ENCODE results near the gene NRARP. TPM values are rescaled to one million over a fixed set of nuclear protein-coding genes. Genes with fewer than 3 reads are reported as not detected.
"Not testable (repeated sequence)": the region's sequence is repeated elsewhere in the genome, so short reads cannot be mapped to it uniquely, and the experiment has no call there.

NRARP gene
- total RNA-seq, 1 experiment from 2014 or later = 16.9 TPM

GRCh38 chr9:137341227-137341626, 39.2 kb upstream of the NRARP start:
- H3K27me3 ChIP-seq (ENCODE audit: control insufficient read depth, insufficient read depth, low read length) = no peaks in the 10 kb centered on the region
- intact Hi-C loops (cut with micrococcal nuclease; ENCODE audit: unreplicated experiment) = no loop called here
- in situ Hi-C loops (cut with HindIII; ENCODE audit: low pct_unique_long_range_greater_than_20kb, low sequenced_read_pairs) = no loop called here

GRCh38 chr9:137339908-137340462, 37.9 kb upstream of the NRARP start:
- BruUV-seq (replicated peaks); in situ Hi-C loops (cut with HindIII; ENCODE audit: low pct_unique_long_range_greater_than_20kb, low sequenced_read_pairs); H3K27me3 ChIP-seq (ENCODE audit: control insufficient read depth, insufficient read depth, low read length); DNase-seq (ENCODE audit: low read depth, low spot score); H3K4me1 ChIP-seq (ENCODE audit: control insufficient read depth, insufficient read depth, low read length); H3K27ac ChIP-seq (ENCODE audit: low read length); intact Hi-C loops (cut with micrococcal nuclease; ENCODE audit: unreplicated experiment); H3K4me3 ChIP-seq (ENCODE audit: low read depth in 2 of 2, low read length in 2 of 2); POLR2A ChIA-PET; ATAC-seq; CTCF ChIA-PET; H3K9me3 ChIP-seq (ENCODE audit: control insufficient read depth, insufficient read depth, low read depth, low read length); H3K36me3 ChIP-seq (ENCODE audit: control insufficient read depth, insufficient read depth, low read length): not testable (repeated sequence)

More at GRCh38 chr9:137341227-137341626, 39.2 kb upstream of the NRARP start:
- ATAC-seq = no peak
- ChIA-PET CTCF (no interaction called here), POLR2A (no interaction called here)
- Histone ChIP-seq H3K36me3 (ENCODE audit: control insufficient read depth, insufficient read depth, low read length) (no peaks in the 10 kb centered on the region), H3K4me1 (ENCODE audit: control insufficient read depth, insufficient read depth, low read length) (no peaks in the 10 kb centered on the region), H3K9me3 (ENCODE audit: control insufficient read depth, insufficient read depth, low read depth, low read length) (no peaks in the 10 kb centered on the region), H3K27ac (ENCODE audit: low read length) (no peak overlapping the region), H3K4me3 (ENCODE audit: low read depth in 2 of 2, low read length in 2 of 2) (no peak overlapping the region)
- no peak for TF ChIP-seq REST (IDR thresholded peaks at IDR 0.05; ENCODE audit: insufficient read depth in 1 of 2, low read depth in 2 of 2, low read length in 1 of 2)
- no peak for TF ChIP-seq TCF7L2 (IDR thresholded peaks at IDR 0.05; ENCODE audit: low read depth, low read length)
- no peak for TF ChIP-seq CTCF (IDR thresholded peaks at IDR 0.05)
- TF ChIP-seq POLR2AphosphoS5 (IDR thresholded peaks at IDR 0.05; ENCODE audit: low read depth, low read length) = no peak
- no peak for TF ChIP-seq SIN3A (IDR thresholded peaks at IDR 0.05; ENCODE audit: borderline replicate concordance, insufficient read depth, low read depth, low read length)
- no peak for DNase-seq (ENCODE audit: low read depth, low spot score)
- BruUV-seq (replicated peaks) = no TSS peak

DNA sequence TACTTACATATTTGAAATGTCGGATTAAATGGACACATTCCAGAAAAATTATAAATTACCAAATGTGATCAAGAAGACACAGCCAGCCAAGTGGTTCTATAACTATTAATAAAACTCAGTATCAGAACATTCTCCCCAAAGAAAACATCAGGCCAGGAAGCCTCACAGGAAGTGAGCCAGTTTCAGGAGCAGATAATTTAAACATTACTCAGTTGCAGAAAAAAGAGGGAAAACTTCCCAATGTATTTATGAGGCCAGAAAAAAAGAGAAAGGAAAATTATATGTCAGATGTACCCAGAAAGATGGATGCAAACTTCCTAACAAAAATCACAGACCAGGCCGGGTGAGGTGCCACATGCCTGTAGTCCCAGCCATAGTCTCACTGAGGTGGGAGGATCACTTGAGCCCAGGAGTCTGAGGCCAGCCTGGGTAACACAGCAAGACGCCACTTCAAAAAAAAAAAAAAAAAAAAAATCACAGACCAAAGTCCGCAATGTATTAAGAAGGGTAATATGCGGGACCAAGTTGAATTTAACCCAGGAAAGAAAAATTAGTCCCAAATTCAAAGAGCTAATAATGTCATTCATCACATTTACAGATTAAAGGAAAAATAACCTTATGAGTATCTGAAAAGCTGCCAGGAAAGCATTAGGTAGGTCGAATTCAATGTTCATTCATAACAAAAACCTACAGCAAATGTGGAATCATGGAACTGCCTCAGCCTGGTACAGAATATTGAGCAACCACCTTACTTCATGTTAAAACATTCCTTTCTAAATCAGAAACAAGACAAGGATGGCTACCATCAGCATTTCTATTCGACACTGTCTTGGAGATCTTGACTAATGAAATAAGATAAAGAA, 37.2 kb upstream of the NRARP start:
- no TSS peak for BruUV-seq (replicated peaks)
- in situ Hi-C loops (cut with HindIII; ENCODE audit: low pct_unique_long_range_greater_than_20kb, low sequenced_read_pairs) (no loop called here), intact Hi-C loops (cut with micrococcal nuclease; ENCODE audit: unreplicated experiment) (no loop called here)
- Histone ChIP-seq H3K4me3 (ENCODE audit: low read depth in 2 of 2, low read length in 2 of 2) (no peak overlapping the region), H3K9me3 (ENCODE audit: control insufficient read depth, insufficient read depth, low read depth, low read length) (no peaks in the 10 kb centered on the region), H3K4me1 (ENCODE audit: control insufficient read depth, insufficient read depth, low read length) (no peaks in the 10 kb centered on the region), H3K27me3 (ENCODE audit: control insufficient read depth, insufficient read depth, low read length) (no peaks in the 10 kb centered on the region), H3K36me3 (ENCODE audit: control insufficient read depth, insufficient read depth, low read length) (no peaks in the 10 kb centered on the region), H3K27ac (ENCODE audit: low read length) (no peak overlapping the region)
- ChIA-PET CTCF (no interaction called here), POLR2A (no interaction called here)
- ATAC-seq = no peak
- DNase-seq (ENCODE audit: low read depth, low spot score) = no peak
- TF ChIP-seq TCF7L2 (IDR thresholded peaks at IDR 0.05; ENCODE audit: low read depth, low read length) = no peak
- no peak for TF ChIP-seq CTCF (IDR thresholded peaks at IDR 0.05)
- no peak for TF ChIP-seq REST (IDR thresholded peaks at IDR 0.05; ENCODE audit: insufficient read depth in 1 of 2, low read depth in 2 of 2, low read length in 1 of 2)
- no peak for TF ChIP-seq POLR2AphosphoS5 (IDR thresholded peaks at IDR 0.05; ENCODE audit: low read depth, low read length)
- TF ChIP-seq SIN3A (IDR thresholded peaks at IDR 0.05; ENCODE audit: borderline replicate concordance, insufficient read depth, low read depth, low read length) = no peak
